PFSK-1 (cell line): ENCODE data around the gene IL20RA.

ENCODE experiments used
- FOXP2 ChIP-seq: optimal IDR thresholded peaks from 2 replicates; pipeline ENCODE3; 2011; ENCODE audit warnings: borderline replicate concordance, control low read depth, inconsistent platforms; ENCODE audit not compliant: insufficient read depth; ENCODE audit errors: extremely low read length, extremely low read depth
- POLR2AphosphoS5 ChIP-seq: IDR thresholded peaks from 2 replicates; pipeline ENCODE4 v1.6.1; 2012; ENCODE audit warnings: low read depth, mild to moderate bottlenecking, control low read depth, low read length, moderate library complexity
- SIN3A ChIP-seq: IDR thresholded peaks from 2 replicates; pipeline ENCODE4 v1.6.1; 2012; ENCODE audit warnings: mild to moderate bottlenecking, low read length, moderate library complexity, borderline replicate concordance; ENCODE audit not compliant: insufficient read depth
- TAF1 ChIP-seq: IDR thresholded peaks from 2 replicates; pipeline ENCODE4 v1.6.1; 2012; ENCODE audit warnings: low read length, control low read depth, borderline replicate concordance; ENCODE audit not compliant: insufficient read depth
- TF ChIP-seq, protein P1 (sequence below), 2 experiments: IDR thresholded peaks; 2 replicates each; pipeline versions ENCODE4 v1.6.1 to v1.8.0; 2011 to 2012; ENCODE audit warnings: low read depth in 2 of 2, low read length in 2 of 2, control low read depth in 1 of 2, inconsistent platforms in 1 of 2, mild to moderate bottlenecking in 1 of 2, moderate library complexity in 1 of 2; ENCODE audit not compliant: insufficient read depth in 1 of 2

DNA sequence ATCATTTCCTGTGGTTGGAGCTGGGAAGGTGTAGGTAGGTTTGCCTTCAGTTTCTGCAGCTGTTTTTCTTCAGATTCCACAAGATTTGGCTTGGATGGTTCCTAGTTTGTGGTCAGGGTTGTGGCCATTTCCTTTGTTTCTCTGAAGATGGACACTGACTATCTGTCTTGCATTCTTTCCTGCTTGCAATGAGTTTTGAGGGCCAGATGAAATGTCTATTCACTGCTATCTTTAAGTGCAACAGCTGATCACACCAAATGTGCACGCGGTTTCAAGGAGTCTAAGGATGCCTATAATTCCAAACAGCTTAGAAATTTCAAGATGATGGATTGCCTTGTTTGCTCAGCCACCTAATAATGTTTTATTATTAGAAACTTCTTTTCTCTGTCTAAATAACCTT is 28.4 kb downstream of the IL20RA start:
- TF ChIP-seq, protein P1, sequence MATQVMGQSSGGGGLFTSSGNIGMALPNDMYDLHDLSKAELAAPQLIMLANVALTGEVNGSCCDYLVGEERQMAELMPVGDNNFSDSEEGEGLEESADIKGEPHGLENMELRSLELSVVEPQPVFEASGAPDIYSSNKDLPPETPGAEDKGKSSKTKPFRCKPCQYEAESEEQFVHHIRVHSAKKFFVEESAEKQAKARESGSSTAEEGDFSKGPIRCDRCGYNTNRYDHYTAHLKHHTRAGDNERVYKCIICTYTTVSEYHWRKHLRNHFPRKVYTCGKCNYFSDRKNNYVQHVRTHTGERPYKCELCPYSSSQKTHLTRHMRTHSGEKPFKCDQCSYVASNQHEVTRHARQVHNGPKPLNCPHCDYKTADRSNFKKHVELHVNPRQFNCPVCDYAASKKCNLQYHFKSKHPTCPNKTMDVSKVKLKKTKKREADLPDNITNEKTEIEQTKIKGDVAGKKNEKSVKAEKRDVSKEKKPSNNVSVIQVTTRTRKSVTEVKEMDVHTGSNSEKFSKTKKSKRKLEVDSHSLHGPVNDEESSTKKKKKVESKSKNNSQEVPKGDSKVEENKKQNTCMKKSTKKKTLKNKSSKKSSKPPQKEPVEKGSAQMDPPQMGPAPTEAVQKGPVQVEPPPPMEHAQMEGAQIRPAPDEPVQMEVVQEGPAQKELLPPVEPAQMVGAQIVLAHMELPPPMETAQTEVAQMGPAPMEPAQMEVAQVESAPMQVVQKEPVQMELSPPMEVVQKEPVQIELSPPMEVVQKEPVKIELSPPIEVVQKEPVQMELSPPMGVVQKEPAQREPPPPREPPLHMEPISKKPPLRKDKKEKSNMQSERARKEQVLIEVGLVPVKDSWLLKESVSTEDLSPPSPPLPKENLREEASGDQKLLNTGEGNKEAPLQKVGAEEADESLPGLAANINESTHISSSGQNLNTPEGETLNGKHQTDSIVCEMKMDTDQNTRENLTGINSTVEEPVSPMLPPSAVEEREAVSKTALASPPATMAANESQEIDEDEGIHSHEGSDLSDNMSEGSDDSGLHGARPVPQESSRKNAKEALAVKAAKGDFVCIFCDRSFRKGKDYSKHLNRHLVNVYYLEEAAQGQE (IDR thresholded peaks at IDR 0.05; ENCODE audit: insufficient read depth in 1 of 2, low read depth in 2 of 2, low read length in 2 of 2) = no peak
- no peak for TF ChIP-seq SIN3A
- no peak for TF ChIP-seq POLR2AphosphoS5
- TF ChIP-seq TAF1 = no peak
- no peak for TF ChIP-seq FOXP2
